Gastrocnemius medialis (tissue), 4 donors: Measurements from ENCODE around the gene AEBP1. TPM values are rescaled to one million over a fixed set of nuclear protein-coding genes. Genes with fewer than 3 reads are reported as not detected.

Source experiments
- ATAC-seq, 2 donors: fragments of 150-250 bp; one replicate each; pipeline ENCODE4 v1.9.1; 2016
- DNase-seq, 2 donors: peaks; one replicate each; pipeline ENCODE4 v3.0.0-alpha.2; 2019
- H3K27ac ChIP-seq, 4 donors: fragments of 200-600 bp; sonication (generic); 1 replicate in 1 of 4; 2 replicates in 3 of 4; pipeline ENCODE4 v1.5.1; 2016 to 2018; ENCODE audit warnings: mild to moderate bottlenecking in 2 of 4, moderate library complexity in 1 of 4
- H3K27me3 ChIP-seq, 3 donors: fragments of 200-600 bp; sonication (generic) in 2 of 3; 1 replicate in 1 of 3; 2 replicates in 2 of 3; pipeline versions ENCODE4 v1.5.1 to v1.6.0; 2016 to 2019; ENCODE audit warnings: mild to moderate bottlenecking in 1 of 3, moderate library complexity in 1 of 3
- H3K36me3 ChIP-seq, 2 donors: fragments of 200-600 bp; sonication (generic) in 1 of 2; one replicate each; pipeline ENCODE4 v1.5.1; 2017 to 2018
- H3K4me1 ChIP-seq, 2 donors: fragments of 200-600 bp; sonication (generic) in 1 of 2; one replicate each; pipeline ENCODE4 v1.5.1; 2016 to 2017; ENCODE audit warnings: mild to moderate bottlenecking in 2 of 2
- H3K4me3 ChIP-seq, 4 donors: fragments of 200-600 bp; sonication (generic) in 3 of 4; 1 replicate in 1 of 4; 2 replicates in 3 of 4; pipeline ENCODE4 v1.5.1; 2016 to 2019; ENCODE audit warnings: mild to moderate bottlenecking in 2 of 4
- H3K9me3 ChIP-seq, 3 donors: fragments of 200-600 bp; sonication (generic) in 2 of 3; 1 replicate in 1 of 3; 2 replicates in 2 of 3; pipeline ENCODE4 v1.5.1; 2016 to 2019
- POLR2A ChIP-seq, 2 donors: fragments of 450-650 bp; IDR thresholded peaks; one replicate each; pipeline ENCODE4 v1.6.1; 2017; ENCODE audit warnings: antibody characterized with exemption in 2 of 2, mild to moderate bottlenecking in 2 of 2, moderate library complexity in 2 of 2
- in situ Hi-C, 4 donors: fragments of 200-750 bp; cut with MboI; loops; one replicate each; pipeline versions ENCODE4 v1.15.0 to v1.8.0; 2017; ENCODE audit warnings: low sequenced_read_pairs in 4 of 4
- intact Hi-C: fragments of 100-400 bp; cut with DNase I; formaldehyde crosslinking; loops from one replicate; pipeline ENCODE4 v1.15.1; 2023; ENCODE audit warnings: low total_unique reads
- total RNA-seq, 4 donors: library from RNA; depleted of rRNA; stranded (reverse); fragments of >200 nt; gene quantifications; one replicate each; pipeline versions ENCODE4 v1.1.0 to v1.2.3, GENCODE V29; 2016
- TF ChIP-seq, protein P1 (sequence below), 5 experiments: fragments of 450-650 bp in 3 of 5; fragments of 200-600 bp in 2 of 5; sonication (generic) in 2 of 5; IDR thresholded peaks in 4 of 5; conservative IDR thresholded peaks in 1 of 5; 1 replicate in 4 of 5; 2 replicates in 1 of 5; pipeline ENCODE4 v1.5.1; 2016 to 2019; ENCODE audit warnings: antibody characterized with exemption in 5 of 5, mild to moderate bottlenecking in 3 of 5, moderate library complexity in 3 of 5

The AEBP1 gene
- total RNA-seq, 4 donors from 2014 or later, result 5.8 to 23.6 (median 15.9) TPM

- no peak overlapping the region for H3K4me3 ChIP-seq
- peaks cover 51 to 61% of the 10 kb centered on the region in 2 donors for H3K4me1 ChIP-seq
- TF ChIP-seq POLR2A (IDR thresholded peaks at IDR 0.05), result no peak
- TF ChIP-seq, protein P1, sequence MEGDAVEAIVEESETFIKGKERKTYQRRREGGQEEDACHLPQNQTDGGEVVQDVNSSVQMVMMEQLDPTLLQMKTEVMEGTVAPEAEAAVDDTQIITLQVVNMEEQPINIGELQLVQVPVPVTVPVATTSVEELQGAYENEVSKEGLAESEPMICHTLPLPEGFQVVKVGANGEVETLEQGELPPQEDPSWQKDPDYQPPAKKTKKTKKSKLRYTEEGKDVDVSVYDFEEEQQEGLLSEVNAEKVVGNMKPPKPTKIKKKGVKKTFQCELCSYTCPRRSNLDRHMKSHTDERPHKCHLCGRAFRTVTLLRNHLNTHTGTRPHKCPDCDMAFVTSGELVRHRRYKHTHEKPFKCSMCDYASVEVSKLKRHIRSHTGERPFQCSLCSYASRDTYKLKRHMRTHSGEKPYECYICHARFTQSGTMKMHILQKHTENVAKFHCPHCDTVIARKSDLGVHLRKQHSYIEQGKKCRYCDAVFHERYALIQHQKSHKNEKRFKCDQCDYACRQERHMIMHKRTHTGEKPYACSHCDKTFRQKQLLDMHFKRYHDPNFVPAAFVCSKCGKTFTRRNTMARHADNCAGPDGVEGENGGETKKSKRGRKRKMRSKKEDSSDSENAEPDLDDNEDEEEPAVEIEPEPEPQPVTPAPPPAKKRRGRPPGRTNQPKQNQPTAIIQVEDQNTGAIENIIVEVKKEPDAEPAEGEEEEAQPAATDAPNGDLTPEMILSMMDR (IDR thresholded peaks at IDR 0.05 in 4 of 5, conservative IDR thresholded peaks at IDR 0.05 in 1 of 5), result no peak
- peaks cover 0 to 44% of the 10 kb centered on the region in 2 donors for H3K36me3 ChIP-seq
- peak overlapping the region in 3 of 4 donors; percentile 28 to 87 (median 80) for H3K27ac ChIP-seq
- intact Hi-C loops (no loop called here), in situ Hi-C loops (loop anchor here in 1 of 4 donors (5.0 kb wide), 1 partner anchor 47 kb away; the partner anchor contains the start of gene POLD2)
- DNase-seq (peak in 1 of 2 donors; percentile 9), ATAC-seq (no peak)
- H3K27me3 ChIP-seq, result no peaks in the 10 kb centered on the region
- H3K9me3 ChIP-seq, result no peaks in the 10 kb centered on the region
These were observed 28.7 kb upstream of the AEBP1 start for GRCh38 chr7:44075296-44076075.

GRCh38 chr7:44076101-44076895 is 27.8 kb upstream of the AEBP1 start:
- Histone ChIP-seq H3K27ac (peak overlapping the region in 3 of 4 donors; percentile 28 to 87 (median 29)), H3K27me3 (no peaks in the 10 kb centered on the region), H3K9me3 (no peaks in the 10 kb centered on the region), H3K36me3 (peaks cover 0 to 44% of the 10 kb centered on the region in 2 donors), H3K4me3 (no peak overlapping the region), H3K4me1 (peaks cover 59 to 65% of the 10 kb centered on the region in 2 donors)
- ATAC-seq, result no peak
- in situ Hi-C loops (loop anchor here in 1 of 4 donors (5.0 kb wide), 1 partner anchor 46 kb away; the partner anchor contains the start of gene POLD2), intact Hi-C loops (no loop called here)
- DNase-seq, result no peak
- TF ChIP-seq, protein P1 (IDR thresholded peaks at IDR 0.05 in 4 of 5, conservative IDR thresholded peaks at IDR 0.05 in 1 of 5), result no peak
- TF ChIP-seq POLR2A (IDR thresholded peaks at IDR 0.05), result no peak

- in situ Hi-C loops, result loop anchor here in 1 of 4 donors (5.0 kb wide), 1 partner anchor 45 kb away; the partner anchor contains the start of gene POLD2
These were observed 27.1 kb upstream of the AEBP1 start for GRCh38 chr7:44077061-44077460.

DNA sequence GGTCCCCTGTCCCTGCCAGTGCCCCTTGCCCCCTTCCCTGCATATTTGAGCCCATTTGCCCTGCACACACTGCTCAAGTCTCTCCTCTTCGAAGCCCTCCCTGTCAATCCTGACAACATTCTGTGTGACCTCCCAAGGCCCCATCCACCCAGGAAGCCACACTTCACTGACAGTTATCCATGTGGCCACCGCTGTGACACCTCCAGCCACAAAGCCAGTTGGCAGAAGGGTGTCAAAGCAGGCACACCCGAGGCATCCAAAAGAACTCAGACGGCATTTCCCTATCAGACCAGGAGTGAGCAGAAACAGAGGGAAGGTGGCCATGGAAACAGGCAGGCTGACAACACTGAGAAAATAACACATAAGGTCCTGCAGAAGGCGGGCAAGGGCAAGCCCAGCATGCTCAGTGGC is 26.5 kb upstream of the AEBP1 start:
- H3K9me3 ChIP-seq, result no peaks in the 10 kb centered on the region
- in situ Hi-C loops, result loop anchor here in 1 of 4 donors (5.0 kb wide), 1 partner anchor 45 kb away; the partner anchor contains the start of gene POLD2
- TF ChIP-seq POLR2A (IDR thresholded peaks at IDR 0.05), result no peak
- TF ChIP-seq, protein P1 (IDR thresholded peaks at IDR 0.05 in 4 of 5, conservative IDR thresholded peaks at IDR 0.05 in 1 of 5), result no peak
- no peak for ATAC-seq
- H3K4me3 ChIP-seq, result no peak overlapping the region
- intact Hi-C loops, result no loop called here
- peak overlapping the region; percentile 35 to 96 (median 94) for H3K27ac ChIP-seq
- H3K4me1 ChIP-seq, result peaks cover 49 to 57% of the 10 kb centered on the region in 2 donors
- DNase-seq, result no peak
- H3K36me3 ChIP-seq, result peaks cover 0 to 44% of the 10 kb centered on the region in 2 donors
- H3K27me3 ChIP-seq, result no peaks in the 10 kb centered on the region

More at GRCh38 chr7:44077061-44077460, 27.1 kb upstream of the AEBP1 start:
- H3K27me3 ChIP-seq, result no peaks in the 10 kb centered on the region
- no peak for ATAC-seq
- no peaks in the 10 kb centered on the region for H3K9me3 ChIP-seq
- H3K4me1 ChIP-seq, result peaks cover 55 to 63% of the 10 kb centered on the region in 2 donors
- intact Hi-C loops, result no loop called here
- TF ChIP-seq POLR2A (IDR thresholded peaks at IDR 0.05), result no peak
- TF ChIP-seq, protein P1 (IDR thresholded peaks at IDR 0.05 in 4 of 5, conservative IDR thresholded peaks at IDR 0.05 in 1 of 5), result no peak
- no peak for DNase-seq
- peaks cover 0 to 44% of the 10 kb centered on the region in 2 donors for H3K36me3 ChIP-seq
- H3K27ac ChIP-seq, result peak overlapping the region in 2 of 4 donors; percentile 39 to 96
- no peak overlapping the region for H3K4me3 ChIP-seq
